Right hindlimb (tissue), 1 donor: Measurements from ENCODE around the gene DEFB118.
"Not testable (repeated sequence)": the region's sequence is repeated elsewhere in the genome, so short reads cannot be mapped to it uniquely, and the experiment has no call there.

Experiments used
- DNase-seq: peaks from one replicate; pipeline ENCODE4 v3.0.0-alpha.2; 2018

DEFB118 gene, protein sequence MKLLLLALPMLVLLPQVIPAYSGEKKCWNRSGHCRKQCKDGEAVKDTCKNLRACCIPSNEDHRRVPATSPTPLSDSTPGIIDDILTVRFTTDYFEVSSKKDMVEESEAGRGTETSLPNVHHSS

GRCh38 chr20:31368301-31368700, at the start of gene DEFB118:
Gene DEFB118 (plus strand): TSS chr20:31368601. CDS start chr20:31368651, 50 bp downstream.
- DNase-seq, result no peak

DNA sequence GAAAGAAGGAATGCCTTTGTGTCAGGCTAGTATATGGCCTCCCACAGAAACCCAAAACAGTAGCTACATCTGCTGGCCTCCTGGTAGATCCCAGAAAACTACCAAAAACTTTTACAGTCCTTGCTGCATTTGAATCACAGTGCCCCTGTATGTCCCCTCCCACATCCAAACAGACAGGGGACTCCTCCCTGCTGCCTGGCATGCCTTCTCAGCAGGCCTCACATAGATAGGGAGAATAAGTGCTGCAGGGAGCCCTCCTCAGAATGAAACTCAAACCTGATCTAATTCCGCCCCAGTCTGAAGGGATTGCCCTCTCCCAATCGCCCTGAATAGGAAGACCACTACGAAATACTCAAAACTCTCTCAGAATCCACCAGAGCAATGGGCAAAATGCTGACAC, 45.9 kb upstream of the DEFB118 start:
- DNase-seq, result no peak

GRCh38 chr20:31330893-31331292, 37.5 kb upstream of the DEFB118 start:
- DNase-seq, result no peak

- no peak for DNase-seq
Measured at GRCh38 chr20:31341470-31341869, 26.9 kb upstream of the DEFB118 start.

- DNase-seq, result no peak
Measured at GRCh38 chr20:31355981-31356380, 12.4 kb upstream of the DEFB118 start.

DNA sequence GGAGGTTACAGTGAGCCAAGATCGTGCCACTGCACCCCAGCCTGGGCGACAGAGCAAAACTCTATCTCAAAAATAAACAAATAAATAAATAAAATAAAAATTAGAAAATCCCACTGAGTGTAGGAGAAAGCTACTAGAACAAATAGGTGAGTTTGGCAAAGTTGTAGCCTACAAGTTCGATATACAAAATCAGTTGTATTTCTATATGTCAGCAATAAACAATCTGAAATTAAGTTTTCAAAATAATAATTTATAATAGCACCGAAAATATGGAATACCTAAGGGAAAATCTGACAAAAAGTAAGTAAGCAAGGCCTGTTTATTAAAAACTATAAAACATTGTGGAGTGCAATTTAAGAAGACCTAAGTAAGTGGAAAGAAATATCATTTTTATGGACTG, 5.1 kb upstream of the DEFB118 start:
- DNase-seq, result no peak

DNA sequence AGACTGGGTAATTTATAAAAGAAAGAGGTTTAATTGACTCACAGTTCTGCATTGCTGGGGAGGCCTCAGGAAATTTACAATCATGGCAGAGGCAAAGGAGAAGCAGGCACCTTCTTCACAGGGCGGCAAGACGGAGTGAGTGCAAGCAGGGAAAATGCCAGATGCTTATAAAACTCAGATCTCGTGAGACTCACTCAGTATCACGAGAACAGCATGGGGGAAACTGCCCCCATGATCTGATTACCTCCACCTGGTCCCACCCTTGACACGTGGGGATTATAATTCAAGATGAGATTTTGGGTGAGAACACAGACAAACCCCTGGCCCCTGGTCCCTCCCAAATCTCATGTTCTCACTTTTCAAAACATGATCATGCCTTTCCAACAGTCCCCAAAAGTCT, 4.1 kb upstream of the DEFB118 start:
- DNase-seq, result not testable (repeated sequence)

DNA sequence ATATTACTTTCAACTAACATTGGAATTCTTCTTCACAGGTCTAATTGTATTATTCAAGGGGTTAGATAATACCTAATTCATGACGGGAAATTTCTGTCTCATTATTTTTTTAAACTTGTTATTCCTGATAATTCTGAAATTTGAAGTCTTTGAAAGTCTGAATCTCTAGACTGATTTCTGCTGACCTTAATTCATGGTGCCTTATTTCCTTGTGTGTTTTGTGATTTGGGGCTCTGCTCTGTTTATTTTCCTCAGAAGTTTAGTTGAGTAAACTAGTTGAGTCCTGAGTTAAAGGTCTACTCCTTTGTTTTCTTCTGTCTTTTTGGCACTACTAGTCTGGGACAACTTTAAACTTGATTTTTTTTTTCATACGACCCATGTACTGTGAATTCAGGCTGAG, 5.9 kb downstream of the DEFB118 start:
- DNase-seq, result no peak

DNA sequence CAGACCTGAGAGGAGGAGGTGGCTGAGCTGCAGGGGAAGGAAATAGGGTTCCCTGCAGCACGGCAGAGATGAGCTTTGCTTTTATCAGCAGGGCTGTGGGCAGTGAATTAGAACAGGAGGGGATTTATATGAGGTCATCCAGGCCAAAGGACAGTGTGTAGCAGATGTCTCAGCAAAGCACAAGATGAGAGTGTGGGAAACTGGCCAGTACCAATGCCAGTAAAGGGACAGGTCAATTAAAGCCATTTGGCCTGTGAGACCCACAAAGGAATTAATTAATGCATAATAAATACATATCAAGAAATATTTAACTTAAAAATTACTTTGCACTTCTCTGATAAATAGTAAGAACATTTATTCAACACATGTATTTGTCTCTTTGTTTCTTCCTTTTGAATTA, 22.1 kb downstream of the DEFB118 start, which contains the start of gene DEFB119:
Gene DEFB119, minus strand, starts transcription at position 101 of the 400 bp plus-strand sequence. CDS start 107 bp downstream, outside the sequence.
- DNase-seq, result no peak

DNA sequence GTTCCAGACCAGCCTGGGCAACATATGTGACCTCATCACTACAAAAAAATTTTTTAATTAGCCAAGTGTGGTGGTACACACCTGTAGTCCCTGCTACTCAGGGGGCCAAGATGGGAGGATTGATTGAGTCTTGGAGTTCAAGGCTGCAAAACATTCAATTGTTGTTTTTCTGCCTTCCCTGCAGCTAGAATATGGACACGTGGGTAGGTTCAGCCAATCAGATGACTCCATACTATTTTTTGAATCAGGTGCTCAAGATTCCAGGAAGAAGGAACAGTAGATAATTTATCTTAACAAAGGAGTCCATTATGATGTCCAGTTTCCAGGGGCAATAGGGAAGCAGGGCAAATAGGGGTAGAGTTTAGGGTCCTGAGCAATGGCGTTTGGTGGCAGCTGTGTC, 24.4 kb downstream of the DEFB118 start:
- no peak for DNase-seq

GRCh38 chr20:31394900-31395299, 26.5 kb downstream of the DEFB118 start:
- no peak for DNase-seq

- DNase-seq, result no peak
Measured at GRCh38 chr20:31403886-31404285, 35.5 kb downstream of the DEFB118 start.

DNA sequence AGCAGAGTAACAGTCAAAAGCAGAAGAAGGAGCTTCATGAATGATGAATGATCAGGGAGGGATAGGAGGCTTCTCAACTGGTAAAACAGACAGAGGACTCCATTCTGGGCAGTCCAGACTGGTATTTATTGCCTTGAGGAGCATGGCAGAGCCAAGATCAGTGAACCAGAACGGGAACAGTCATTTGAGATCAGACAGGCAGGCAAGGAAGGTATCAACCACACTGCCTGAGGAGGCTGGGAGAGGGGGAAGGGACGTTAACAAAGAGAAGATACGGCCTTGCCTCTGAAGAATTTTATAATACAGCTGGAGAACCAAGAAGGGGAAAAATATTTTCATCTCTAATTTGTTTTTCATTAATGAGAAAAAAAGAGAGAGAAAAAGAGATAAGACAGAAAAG, 37.7 kb downstream of the DEFB118 start, which contains the start of gene DEFB121:
Gene DEFB121, minus strand, starts transcription at position 101 of the 400 bp plus-strand sequence. Its CDS starts 63 bp downstream, at position 38.
- no peak for DNase-seq

GRCh38 chr20:31410011-31410410, 41.6 kb downstream of the DEFB118 start:
- no peak for DNase-seq

GRCh38 chr20:31414381-31414780, 46.0 kb downstream of the DEFB118 start:
- DNase-seq, result no peak

DNA sequence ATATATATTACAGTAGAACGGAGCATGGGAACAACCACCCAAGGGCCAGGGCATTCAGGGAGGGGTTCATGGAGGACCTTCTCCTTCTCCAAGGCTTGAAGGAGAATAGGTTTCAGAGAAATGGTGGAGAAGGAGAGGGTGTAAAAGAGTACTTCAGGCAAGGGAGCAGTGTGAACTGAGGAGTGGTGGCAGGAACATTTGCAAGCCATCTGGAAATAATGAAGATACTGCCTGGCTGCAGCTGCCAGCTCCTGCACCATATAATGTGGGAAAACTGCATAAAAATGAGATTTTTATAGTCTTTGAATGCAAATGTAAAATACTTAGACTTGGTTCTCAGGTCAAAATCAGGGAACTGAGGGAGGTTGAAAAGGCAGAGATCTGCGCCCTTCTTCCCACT, 47.3 kb downstream of the DEFB118 start:
- DNase-seq, result no peak

DNA sequence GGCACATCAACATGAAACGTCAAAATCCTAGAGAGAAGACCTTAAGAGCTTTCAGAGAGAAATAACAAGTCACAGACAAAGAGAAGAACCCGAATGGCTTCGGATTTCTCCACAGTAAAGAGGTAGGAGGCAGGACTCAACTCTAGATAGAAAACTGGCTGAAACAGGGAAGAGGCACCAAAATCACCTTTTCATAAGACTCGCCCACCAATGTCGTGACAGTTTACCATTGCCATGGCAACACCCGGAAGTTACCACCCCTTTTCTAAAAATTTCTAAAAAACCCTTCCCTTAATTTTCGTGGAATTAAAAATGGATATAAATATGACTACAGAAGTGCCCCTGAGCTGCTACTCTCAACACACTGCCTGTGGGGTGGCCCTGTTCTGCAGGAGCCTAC, 49.9 kb downstream of the DEFB118 start:
- no peak for DNase-seq
